Esophagus squamous epithelium (tissue), 4 donors: ENCODE data around the gene HOXD9.

Source experiments
- POLR2A ChIP-seq, 4 donors: fragments of 450-650 bp; IDR thresholded peaks; one replicate each; pipeline ENCODE4 v1.6.1; 2017; ENCODE audit warnings: antibody characterized with exemption in 4 of 4, mild to moderate bottlenecking in 4 of 4, moderate library complexity in 3 of 4
- TF ChIP-seq, protein P1 (sequence below), 6 experiments: fragments of 450-650 bp in 4 of 6; fragments of 200-600 bp in 2 of 6; sonication (generic) in 2 of 6; IDR thresholded peaks; one replicate each; pipeline ENCODE4 v1.5.1; 2016 to 2019; ENCODE audit warnings: antibody characterized with exemption in 6 of 6, mild to moderate bottlenecking in 4 of 6, moderate library complexity in 4 of 6

DNA sequence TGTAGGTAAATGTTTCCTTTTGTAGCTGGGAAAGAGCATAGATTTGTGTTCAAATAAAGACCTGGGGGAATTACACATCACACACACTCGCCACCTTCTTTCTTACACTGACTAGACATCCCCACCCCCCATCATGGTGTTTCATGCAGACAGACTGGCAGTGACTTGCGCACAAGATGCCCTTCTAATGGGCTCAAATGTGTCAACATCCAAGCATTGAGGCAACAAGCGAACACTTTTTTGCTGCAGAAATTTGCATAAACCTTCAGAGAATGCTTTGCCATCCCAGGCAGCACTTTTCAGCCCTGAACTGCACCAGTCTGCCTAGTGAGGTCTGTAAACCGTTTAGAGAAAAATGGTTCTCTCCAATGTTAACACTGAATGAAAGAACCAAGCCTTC, 11.5 kb downstream of the HOXD9 start:
- no peak for TF ChIP-seq POLR2A (IDR thresholded peaks at IDR 0.05)
- TF ChIP-seq, protein P1, sequence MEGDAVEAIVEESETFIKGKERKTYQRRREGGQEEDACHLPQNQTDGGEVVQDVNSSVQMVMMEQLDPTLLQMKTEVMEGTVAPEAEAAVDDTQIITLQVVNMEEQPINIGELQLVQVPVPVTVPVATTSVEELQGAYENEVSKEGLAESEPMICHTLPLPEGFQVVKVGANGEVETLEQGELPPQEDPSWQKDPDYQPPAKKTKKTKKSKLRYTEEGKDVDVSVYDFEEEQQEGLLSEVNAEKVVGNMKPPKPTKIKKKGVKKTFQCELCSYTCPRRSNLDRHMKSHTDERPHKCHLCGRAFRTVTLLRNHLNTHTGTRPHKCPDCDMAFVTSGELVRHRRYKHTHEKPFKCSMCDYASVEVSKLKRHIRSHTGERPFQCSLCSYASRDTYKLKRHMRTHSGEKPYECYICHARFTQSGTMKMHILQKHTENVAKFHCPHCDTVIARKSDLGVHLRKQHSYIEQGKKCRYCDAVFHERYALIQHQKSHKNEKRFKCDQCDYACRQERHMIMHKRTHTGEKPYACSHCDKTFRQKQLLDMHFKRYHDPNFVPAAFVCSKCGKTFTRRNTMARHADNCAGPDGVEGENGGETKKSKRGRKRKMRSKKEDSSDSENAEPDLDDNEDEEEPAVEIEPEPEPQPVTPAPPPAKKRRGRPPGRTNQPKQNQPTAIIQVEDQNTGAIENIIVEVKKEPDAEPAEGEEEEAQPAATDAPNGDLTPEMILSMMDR (IDR thresholded peaks at IDR 0.05): no peak
